ENCODE results near the gene GRM7. TPM values are rescaled to one million over a fixed set of nuclear protein-coding genes. Genes with fewer than 3 reads are reported as not detected.

The GRM7 gene
- total and polyA plus RNA-seq, 9 of the 15 experiments (the other 6 are each of a cell fraction or from before 2014, with no cell fraction given) = not detected

- Histone ChIP-seq H3K4me1 (replicated peaks in 1 of 2; ENCODE audit: control insufficient read depth in 2 of 2, insufficient read depth in 2 of 2, low read length in 2 of 2) (no peaks in the 10 kb centered on the region), H3K27ac (ENCODE audit: extremely low read depth, low read depth, low read length) (no peak overlapping the region), H3K4me3 (no peak overlapping the region), H3K36me3 (ENCODE audit: control insufficient read depth, insufficient read depth, low read length) (no peaks in the 10 kb centered on the region), H4K20me1 (replicated peaks; ENCODE audit: control insufficient read depth, insufficient read depth, low read length) (no peaks in the 10 kb centered on the region), H3K79me2 (ENCODE audit: control insufficient read depth, insufficient read depth, low read length) (no peaks in the 10 kb centered on the region), H3K9me1 (ENCODE audit: control insufficient read depth, insufficient read depth, low read length) (no peaks in the 10 kb centered on the region), H3K9me3 (replicated peaks; ENCODE audit: control insufficient read depth, insufficient read depth, low read depth, low read length) (no peaks in the 10 kb centered on the region; the same call in none of the 2 replicates), H2AFZ (ENCODE audit: low read depth, low read length) (no peak overlapping the region), H3K27me3 (ENCODE audit: control insufficient read depth in 2 of 2, insufficient read depth in 2 of 2, low read length in 2 of 2) (no peaks in the 10 kb centered on the region), H3K9ac (ENCODE audit: insufficient read depth in 1 of 2, low read depth in 2 of 2, low read length in 2 of 2) (no peak overlapping the region), H3K4me2 (ENCODE audit: insufficient read depth, low read length) (no peak overlapping the region)
- DNase-seq (ENCODE audit: extremely low read depth in 1 of 4, low spot score in 3 of 4) (no peak), FAIRE-seq (no peak), ATAC-seq (no peak)
- in situ Hi-C loops (cut with MboI) (no loop called here), intact Hi-C loops (cut with micrococcal nuclease) (no loop called here)
- WGBS (ENCODE audit: insufficient coverage, low coverage, missing lambda C conversion rate) = 0% methylated on average over 1 of the region's 1 CpG
- POLR2A ChIA-PET = no interaction called here
- no peak for TF ChIP-seq NCOR1 (IDR thresholded peaks at IDR 0.05)
- no peak for TF ChIP-seq TRIM25 (IDR thresholded peaks at IDR 0.05; ENCODE audit: borderline replicate concordance)
- no peak for TF ChIP-seq NR2C1 (IDR thresholded peaks at IDR 0.05)
- TF ChIP-seq NR2C1 (tag; IDR thresholded peaks at IDR 0.05) = no peak
- no peak for TF ChIP-seq TSC22D4 (tag; IDR thresholded peaks at IDR 0.05)
- TF ChIP-seq HDAC3 (IDR thresholded peaks at IDR 0.05; ENCODE audit: borderline replicate concordance, partially characterized antibody) = no peak
- BruUV-seq (replicated peaks) = no TSS peak
- CTCF ChIA-PET (ENCODE audit: low intra/inter-chr PET ratio) = no interaction called here
These were observed 873.0 kb downstream of the GRM7 start for GRCh38 chr3:7733933-7734332.

Data from K562 (cell line).